WTC11 (cell line): ENCODE results near the gene TNNT3. TPM values are rescaled to one million over a fixed set of nuclear protein-coding genes. Genes with fewer than 3 reads are reported as not detected.

ENCODE experiments used
- ATAC-seq: fragments of 200-7000 bp; cut with Tn5 transposase; 2 replicates; pipeline ENCODE4 v1.10.0; 2021; ENCODE audit warnings: mild to moderate bottlenecking, moderate library complexity
- Bru-seq: library from RNA; stranded (reverse); fragments of 400-500 nt; gene quantifications from one replicate; lab custom pipeline; 2021; lab: Mats Ljungman, UMichigan
- CTCF ChIA-PET: fragments of 300-600 bp; sonication (Branson Sonifier 250); formaldehyde crosslinking; loops from one replicate; lab custom pipeline; 2021; ENCODE audit warnings: antibody characterized with exemption; lab: Charles Lee
- POLR2A ChIA-PET: fragments of 350-600 bp; sonication (Branson Sonifier 250); formaldehyde crosslinking; loops from one replicate; lab custom pipeline; 2021; ENCODE audit warnings: antibody characterized with exemption; lab: Charles Lee
- DNase-seq: peaks from one replicate; pipeline ENCODE4 v3.0.0; 2021; ENCODE audit warnings: low spot score
- H3K27ac Mint-ChIP-seq: 2 replicates; pipeline ENCODE4 v1.8.0; 2021; ENCODE audit warnings: mixed read lengths
- H3K27me3 Mint-ChIP-seq: 2 replicates; pipeline ENCODE4 v1.8.0; 2021; ENCODE audit warnings: low read depth, mild to moderate bottlenecking, moderate library complexity, mixed read lengths
- H3K36me3 Mint-ChIP-seq: 2 replicates; pipeline ENCODE4 v1.8.0; 2021; ENCODE audit warnings: mixed read lengths
- H3K4me1 Mint-ChIP-seq: 2 replicates; pipeline ENCODE4 v1.8.0; 2022; ENCODE audit warnings: mixed read lengths
- H3K4me3 Mint-ChIP-seq: 2 replicates; pipeline ENCODE4 v1.8.0; 2021; ENCODE audit warnings: mild to moderate bottlenecking, moderate library complexity, mixed read lengths
- H3K9me3 Mint-ChIP-seq: 2 replicates; pipeline ENCODE4 v1.8.0; 2021; ENCODE audit warnings: mixed read lengths
- AR ChIP-seq: fragments of 250-450 bp; sonication (Bioruptor Pico); IDR thresholded peaks from 2 replicates; pipeline ENCODE4 v1.9.0; 2021; ENCODE audit warnings: mild to moderate bottlenecking
- ATF3 ChIP-seq: sonication (generic); formaldehyde crosslinking; conservative IDR thresholded peaks from 2 replicates; pipeline ENCODE4 v1.8.1; 2022; ENCODE audit warnings: mild to moderate bottlenecking, missing genetic modification reagents
- E2F5 ChIP-seq: sonication (generic); formaldehyde crosslinking; IDR thresholded peaks from 2 replicates; pipeline ENCODE4 v1.8.1; 2022; ENCODE audit warnings: mild to moderate bottlenecking, moderate library complexity, missing genetic modification reagents
- EMX1 ChIP-seq: fragments of 250-450 bp; sonication (Bioruptor Pico); IDR thresholded peaks from 2 replicates; pipeline ENCODE4 v1.8.0; 2021; ENCODE audit warnings: mild to moderate bottlenecking
- FOXJ3 ChIP-seq: sonication (generic); formaldehyde crosslinking; IDR thresholded peaks from 2 replicates; pipeline ENCODE4 v1.9.0; 2021; ENCODE audit warnings: missing genetic modification reagents, mild to moderate bottlenecking, borderline replicate concordance
- FOXP1 ChIP-seq: sonication (generic); formaldehyde crosslinking; IDR thresholded peaks from 2 replicates; pipeline ENCODE4 v1.8.0; 2022; ENCODE audit warnings: missing genetic modification reagents, mild to moderate bottlenecking, moderate library complexity, borderline replicate concordance
- GABPB1 ChIP-seq: sonication (generic); formaldehyde crosslinking; IDR thresholded peaks from 2 replicates; pipeline ENCODE4 v1.8.1; 2023; ENCODE audit warnings: mild to moderate bottlenecking, missing genetic modification reagents
- HMGXB4 ChIP-seq: sonication (generic); formaldehyde crosslinking; IDR thresholded peaks from 2 replicates; pipeline ENCODE4 v1.8.1; 2023; ENCODE audit warnings: mild to moderate bottlenecking, moderate library complexity, missing genetic modification reagents
- IRF1 ChIP-seq: sonication (generic); formaldehyde crosslinking; IDR thresholded peaks from 2 replicates; pipeline ENCODE4 v1.8.0; 2023; ENCODE audit warnings: missing genetic modification reagents
- MXD4 ChIP-seq: fragments of 250-450 bp; sonication (Bioruptor Pico); IDR thresholded peaks from 2 replicates; pipeline ENCODE4 v1.8.0; 2021; ENCODE audit warnings: mild to moderate bottlenecking, moderate library complexity, borderline replicate concordance
- PREB ChIP-seq: sonication (generic); formaldehyde crosslinking; IDR thresholded peaks from 2 replicates; pipeline ENCODE4 v1.8.1; 2022; ENCODE audit warnings: mild to moderate bottlenecking, missing genetic modification reagents, moderate library complexity, borderline replicate concordance
- PRRX2 ChIP-seq: fragments of 250-450 bp; sonication (Bioruptor Pico); IDR thresholded peaks from 2 replicates; pipeline ENCODE4 v1.8.0; 2021; ENCODE audit warnings: mild to moderate bottlenecking
- RORB ChIP-seq: fragments of 250-450 bp; sonication (Bioruptor Pico); IDR thresholded peaks from 2 replicates; pipeline ENCODE4 v1.9.0; 2021; ENCODE audit warnings: mild to moderate bottlenecking
- SP1 ChIP-seq: sonication (generic); formaldehyde crosslinking; conservative IDR thresholded peaks from 2 replicates; pipeline ENCODE4 v1.8.1; 2022; ENCODE audit warnings: missing genetic modification reagents
- TEAD4 ChIP-seq: sonication (generic); formaldehyde crosslinking; IDR thresholded peaks from 2 replicates; pipeline ENCODE4 v1.8.0; 2022; ENCODE audit warnings: mild to moderate bottlenecking, missing genetic modification reagents
- TP53 ChIP-seq: sonication (generic); formaldehyde crosslinking; IDR thresholded peaks from 2 replicates; pipeline ENCODE4 v1.8.1; 2023; ENCODE audit warnings: mild to moderate bottlenecking, missing genetic modification reagents
- ZNF138 ChIP-seq: sonication (generic); formaldehyde crosslinking; conservative IDR thresholded peaks from 2 replicates; pipeline ENCODE4 v1.8.1; 2022; ENCODE audit warnings: mild to moderate bottlenecking, moderate library complexity, missing genetic modification reagents
- ZNF232 ChIP-seq: sonication (generic); formaldehyde crosslinking; IDR thresholded peaks from 2 replicates; pipeline ENCODE4 v1.8.0; 2022; ENCODE audit warnings: mild to moderate bottlenecking, missing genetic modification reagents
- ZNF416 ChIP-seq: fragments of 250-450 bp; sonication (Bioruptor Pico); IDR thresholded peaks from 2 replicates; pipeline ENCODE4 v1.9.0; 2021; ENCODE audit warnings: mild to moderate bottlenecking, inconsistent platforms
- ZNF425 ChIP-seq: fragments of 250-450 bp; sonication (Bioruptor Pico); conservative IDR thresholded peaks from 2 replicates; pipeline ENCODE4 v1.9.0; 2021; ENCODE audit warnings: mild to moderate bottlenecking
- long read RNA-seq, 3 experiments: library from RNA in 1 of 3; library from capped mRNA in 1 of 3; library from polyadenylated mRNA in 1 of 3; unstranded in 2 of 3; stranded (forward) in 1 of 3; transcript quantifications; one replicate each; pipeline ENCODE4 v2.0.0, GENCODE V29; 2021
- total RNA-seq: library from RNA; stranded (reverse); gene quantifications from 3 replicates; pipeline ENCODE4 v1.2.3, GENCODE V29; 2021

The TNNT3 gene
- not detected in 3 replicates for total RNA-seq
- Bru-seq, nascent RNA, result not detected
- long read RNA-seq, experiment 1, result 0 reads
- long read RNA-seq, experiment 2, result 0 reads
- long read RNA-seq, experiment 3, result 0 reads

- Mint-ChIP-seq H3K4me3 (no peak within 1 kb of the TSS), H3K9me3 (peaks cover 8% of the 10 kb centered on the region), H3K27ac (no peak within 1 kb of the TSS), H3K27me3 (no peaks in the 10 kb centered on the region; the same call in 1 of the 2 replicates), H3K4me1 (no peaks in the 10 kb centered on the region), H3K36me3 (no peaks in the 10 kb centered on the region)
- CTCF ChIA-PET, result interaction anchor here (0.7 to 1.7 kb wide), 9 partner anchors 37 to 267 kb away, joined by 3 to 13 read pairs (median 4); no protein-coding TSS in a partner anchor
- POLR2A ChIA-PET, result no interaction called here
- TF ChIP-seq MXD4 (no peak), PRRX2 (CRISPR knock-in tag) (no peak), TEAD4 (CRISPR knock-in tag) (no peak), ZNF416 (no peak), TP53 (CRISPR knock-in tag) (no peak), ZNF232 (CRISPR knock-in tag) (no peak), PREB (CRISPR knock-in tag) (no peak), FOXP1 (CRISPR knock-in tag) (no peak), HMGXB4 (CRISPR knock-in tag) (no peak), ZNF138 (no peak), FOXJ3 (no peak), GABPB1 (CRISPR knock-in tag) (no peak), ZNF425 (CRISPR knock-in tag) (no peak), IRF1 (no peak), RORB (CRISPR knock-in tag) (no peak), EMX1 (CRISPR knock-in tag) (no peak), E2F5 (CRISPR knock-in tag) (no peak), ATF3 (CRISPR knock-in tag) (no peak), SP1 (no peak), AR (CRISPR knock-in tag) (no peak)
- no peak for ATAC-seq
- DNase-seq, result no peak
These were observed at the start of gene TNNT3 for GRCh38 chr11:1919391-1920127. Gene TNNT3, plus strand, starts transcription at chr11:1919703. Its CDS starts 3,172 bp downstream, at chr11:1922875.
